C4-2B (cell line): ENCODE data around the gene PPM1L.

Experiments
- H3K27ac ChIP-seq: fragments of 450-650 bp; 2 replicates; pipeline ENCODE4 v1.5.1; 2017
- ZFX ChIP-seq: fragments of 450-650 bp; IDR thresholded peaks from 2 replicates; pipeline ENCODE4 v1.6.1; 2017
- TF ChIP-seq, protein P1 (sequence below): fragments of 450-650 bp; conservative IDR thresholded peaks from 2 replicates; pipeline ENCODE4 v1.5.1; 2017; ENCODE audit warnings: mild to moderate bottlenecking

Gene PPM1L

DNA sequence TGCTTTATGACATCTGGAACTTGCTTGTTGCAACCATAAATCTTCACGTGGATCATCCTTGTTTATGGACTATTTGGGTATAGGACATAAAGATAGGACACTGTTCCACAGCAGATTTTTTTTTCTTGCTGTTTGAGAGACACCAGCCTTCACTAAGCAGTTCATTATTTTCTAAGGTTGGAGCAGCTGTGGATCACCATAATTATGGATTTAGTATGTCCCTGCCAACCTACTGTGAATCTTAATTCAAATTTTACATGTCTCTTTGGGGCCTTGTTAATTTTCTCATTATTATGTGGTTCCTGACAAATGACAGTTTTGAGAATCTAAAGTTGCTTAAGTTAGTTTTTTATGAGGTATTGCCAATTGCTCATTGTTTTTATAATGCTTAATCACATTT lies 188.0 kb downstream of the PPM1L start:
- TF ChIP-seq, protein P1, sequence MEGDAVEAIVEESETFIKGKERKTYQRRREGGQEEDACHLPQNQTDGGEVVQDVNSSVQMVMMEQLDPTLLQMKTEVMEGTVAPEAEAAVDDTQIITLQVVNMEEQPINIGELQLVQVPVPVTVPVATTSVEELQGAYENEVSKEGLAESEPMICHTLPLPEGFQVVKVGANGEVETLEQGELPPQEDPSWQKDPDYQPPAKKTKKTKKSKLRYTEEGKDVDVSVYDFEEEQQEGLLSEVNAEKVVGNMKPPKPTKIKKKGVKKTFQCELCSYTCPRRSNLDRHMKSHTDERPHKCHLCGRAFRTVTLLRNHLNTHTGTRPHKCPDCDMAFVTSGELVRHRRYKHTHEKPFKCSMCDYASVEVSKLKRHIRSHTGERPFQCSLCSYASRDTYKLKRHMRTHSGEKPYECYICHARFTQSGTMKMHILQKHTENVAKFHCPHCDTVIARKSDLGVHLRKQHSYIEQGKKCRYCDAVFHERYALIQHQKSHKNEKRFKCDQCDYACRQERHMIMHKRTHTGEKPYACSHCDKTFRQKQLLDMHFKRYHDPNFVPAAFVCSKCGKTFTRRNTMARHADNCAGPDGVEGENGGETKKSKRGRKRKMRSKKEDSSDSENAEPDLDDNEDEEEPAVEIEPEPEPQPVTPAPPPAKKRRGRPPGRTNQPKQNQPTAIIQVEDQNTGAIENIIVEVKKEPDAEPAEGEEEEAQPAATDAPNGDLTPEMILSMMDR = no peak
- no peak for TF ChIP-seq ZFX

DNA sequence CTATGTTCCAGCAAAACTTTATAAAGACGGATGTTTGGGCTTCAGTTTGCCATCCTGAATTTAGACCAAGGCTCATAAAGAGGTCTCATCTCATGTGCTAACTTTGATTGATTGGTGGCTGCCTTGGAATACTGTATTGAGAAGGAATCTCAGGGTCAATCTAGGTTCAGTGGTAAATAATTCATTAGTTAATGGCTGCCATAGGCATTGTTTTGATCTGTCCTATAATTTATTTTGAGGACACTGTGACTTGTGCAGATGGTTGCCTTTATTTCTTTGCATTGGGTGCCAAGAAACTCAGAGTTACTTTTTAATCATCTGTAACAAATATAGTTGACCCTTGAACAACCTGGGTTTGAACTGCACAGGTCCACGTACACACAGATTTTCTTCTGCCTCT lies 189.3 kb downstream of the PPM1L start:
- TF ChIP-seq ZFX = no peak
- TF ChIP-seq, protein P1 = no peak
- H3K27ac ChIP-seq = no peak overlapping the region

More for the DNA sequence above, 188.0 kb downstream of the PPM1L start:
- H3K27ac ChIP-seq = no peak overlapping the region

DNA sequence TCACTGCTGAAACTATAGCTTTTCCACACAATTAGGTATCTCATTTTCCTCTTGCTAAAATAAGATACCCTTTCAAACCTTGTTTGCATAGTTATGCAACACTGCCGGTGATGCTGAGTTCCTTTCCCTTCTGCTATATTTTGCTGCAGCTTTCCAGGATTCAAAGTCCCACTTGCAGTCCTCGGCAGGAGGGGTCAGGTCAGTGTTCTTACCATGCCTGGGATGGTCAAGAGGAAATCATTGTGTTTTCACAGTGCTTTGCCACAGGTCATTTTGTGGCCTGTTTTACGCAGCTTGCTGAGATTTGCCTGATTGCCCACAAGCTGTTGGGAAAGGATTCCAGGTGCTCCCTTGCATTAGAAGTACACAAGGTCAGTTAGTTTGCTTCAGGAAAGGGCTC lies 192.2 kb downstream of the PPM1L start:
- no peak for TF ChIP-seq ZFX
- TF ChIP-seq, protein P1 = no peak
- no peak overlapping the region for H3K27ac ChIP-seq

DNA sequence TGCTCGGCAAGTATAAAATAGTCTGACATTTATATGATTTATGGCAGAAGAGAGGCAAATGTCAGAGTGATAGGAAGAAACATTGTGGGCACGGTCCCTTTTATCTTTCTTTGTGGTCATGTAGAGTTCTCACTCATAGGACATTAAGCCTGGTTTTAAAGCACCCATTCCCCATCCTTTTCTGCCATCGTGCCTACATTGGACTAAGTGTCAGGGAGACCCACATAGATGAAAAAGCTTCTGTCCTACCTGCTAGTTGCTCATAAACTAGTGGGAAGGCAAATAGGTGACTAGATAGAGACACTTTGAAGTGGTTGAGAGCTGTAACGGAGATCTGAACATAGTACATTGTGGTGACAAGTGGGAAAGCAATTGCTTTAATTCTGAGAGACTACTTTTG lies 193.4 kb downstream of the PPM1L start:
- no peak for TF ChIP-seq ZFX
- H3K27ac ChIP-seq = no peak overlapping the region

DNA sequence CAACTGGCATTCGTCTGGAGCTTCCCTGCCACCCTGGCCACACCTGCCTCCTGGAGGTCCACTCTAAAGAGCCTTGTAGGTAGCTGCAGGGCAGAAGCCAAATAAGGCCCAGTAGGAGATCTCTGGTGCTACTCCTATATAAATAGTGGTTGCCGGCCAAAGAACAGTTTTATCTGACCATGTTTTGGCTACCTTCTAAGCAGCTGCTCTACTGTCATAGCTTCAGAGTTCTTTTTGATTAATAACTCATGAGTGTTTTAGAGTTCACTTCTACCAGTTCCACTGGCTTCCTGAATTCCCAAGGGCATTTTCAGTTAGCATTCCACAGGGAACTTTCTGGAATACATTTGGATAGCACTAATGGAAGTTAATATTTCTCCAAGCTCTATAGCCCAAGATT lies 194.5 kb downstream of the PPM1L start:
- H3K27ac ChIP-seq = no peak overlapping the region
- no peak for TF ChIP-seq ZFX
- TF ChIP-seq, protein P1 = no peak

DNA sequence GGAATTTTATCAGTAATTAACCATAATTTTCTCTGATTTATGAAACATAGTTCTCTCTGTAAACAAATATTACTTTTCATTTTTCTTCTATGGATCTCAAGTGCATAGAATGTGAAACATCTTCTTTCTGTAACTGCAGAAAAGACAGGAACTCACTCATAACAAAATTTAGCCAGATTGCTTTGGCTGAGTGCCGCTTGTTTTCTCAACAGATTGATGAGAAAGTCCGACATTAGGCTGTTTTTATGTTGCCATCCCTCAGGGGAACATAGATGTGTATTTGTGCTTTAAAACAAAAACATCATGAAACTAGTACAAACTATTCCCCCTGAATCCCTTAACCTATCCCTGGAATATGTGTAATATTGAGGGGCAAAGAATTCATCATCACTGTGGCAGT lies 194.9 kb downstream of the PPM1L start:
- TF ChIP-seq, protein P1 = no peak
- no peak overlapping the region for H3K27ac ChIP-seq

DNA sequence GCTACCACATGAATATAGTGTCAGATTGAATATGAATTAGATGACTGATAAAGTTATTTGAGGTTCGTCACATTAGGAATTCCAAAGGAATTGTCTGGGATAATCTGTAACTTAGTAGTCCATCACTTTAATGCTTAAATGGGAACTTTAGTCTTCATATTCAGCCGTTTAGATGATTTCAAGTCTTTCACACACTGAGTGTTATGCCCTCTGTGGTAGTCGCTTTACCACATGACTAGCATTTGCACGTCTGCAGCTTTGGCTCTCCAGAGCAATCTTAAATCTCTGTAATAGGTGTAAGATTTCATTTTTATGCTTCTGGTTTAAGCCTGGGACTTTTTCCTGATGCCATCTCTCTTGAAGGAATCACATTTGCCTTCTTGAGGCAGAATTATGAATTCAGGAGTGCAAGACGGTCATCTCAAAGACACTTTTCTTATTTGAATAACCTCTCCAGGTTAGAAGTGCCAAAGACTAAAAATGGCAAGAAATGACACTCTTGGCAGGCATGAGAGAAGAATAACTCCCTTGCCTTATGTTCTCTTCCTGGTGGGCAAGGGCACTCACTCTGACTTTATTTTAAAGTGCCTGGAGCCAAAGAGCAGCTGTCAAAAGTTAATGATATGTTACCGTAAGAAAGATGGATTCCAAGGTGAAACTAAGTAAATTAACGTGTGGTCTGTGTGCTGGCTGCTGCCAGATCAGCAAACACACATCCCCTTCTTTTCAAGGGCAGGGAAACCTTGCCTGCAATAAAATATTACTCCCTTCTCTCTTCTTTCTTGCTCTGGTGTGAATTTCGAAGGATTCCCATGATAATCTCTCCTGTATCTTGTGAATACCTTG lies 195.8 kb downstream of the PPM1L start:
- TF ChIP-seq, protein P1 = no peak
- no peak for TF ChIP-seq ZFX
- H3K27ac ChIP-seq = no peak overlapping the region

DNA sequence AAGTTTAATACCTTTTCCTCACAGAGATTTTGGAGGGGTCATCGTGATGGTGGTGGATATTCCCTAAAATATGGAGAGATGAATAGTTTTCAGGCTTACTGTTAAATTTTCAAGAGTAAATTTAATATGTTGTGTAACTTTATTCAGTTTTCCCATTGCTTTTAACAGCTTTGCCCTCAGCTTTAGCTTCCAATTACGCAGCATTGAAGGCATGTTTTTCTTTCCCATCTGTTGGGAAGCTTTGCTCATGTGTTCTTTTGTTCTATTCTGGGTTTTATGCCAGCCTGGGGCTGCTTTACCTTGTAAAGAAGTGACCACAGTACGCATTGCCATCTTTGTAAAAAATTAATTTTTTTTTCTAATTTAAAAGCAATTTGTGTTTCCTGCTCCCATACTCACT lies 197.7 kb downstream of the PPM1L start:
- no peak for TF ChIP-seq ZFX
- TF ChIP-seq, protein P1 = no peak
- H3K27ac ChIP-seq = no peak overlapping the region
